ENCODE results near the gene GABRA4.

GABRA4 gene

DNA sequence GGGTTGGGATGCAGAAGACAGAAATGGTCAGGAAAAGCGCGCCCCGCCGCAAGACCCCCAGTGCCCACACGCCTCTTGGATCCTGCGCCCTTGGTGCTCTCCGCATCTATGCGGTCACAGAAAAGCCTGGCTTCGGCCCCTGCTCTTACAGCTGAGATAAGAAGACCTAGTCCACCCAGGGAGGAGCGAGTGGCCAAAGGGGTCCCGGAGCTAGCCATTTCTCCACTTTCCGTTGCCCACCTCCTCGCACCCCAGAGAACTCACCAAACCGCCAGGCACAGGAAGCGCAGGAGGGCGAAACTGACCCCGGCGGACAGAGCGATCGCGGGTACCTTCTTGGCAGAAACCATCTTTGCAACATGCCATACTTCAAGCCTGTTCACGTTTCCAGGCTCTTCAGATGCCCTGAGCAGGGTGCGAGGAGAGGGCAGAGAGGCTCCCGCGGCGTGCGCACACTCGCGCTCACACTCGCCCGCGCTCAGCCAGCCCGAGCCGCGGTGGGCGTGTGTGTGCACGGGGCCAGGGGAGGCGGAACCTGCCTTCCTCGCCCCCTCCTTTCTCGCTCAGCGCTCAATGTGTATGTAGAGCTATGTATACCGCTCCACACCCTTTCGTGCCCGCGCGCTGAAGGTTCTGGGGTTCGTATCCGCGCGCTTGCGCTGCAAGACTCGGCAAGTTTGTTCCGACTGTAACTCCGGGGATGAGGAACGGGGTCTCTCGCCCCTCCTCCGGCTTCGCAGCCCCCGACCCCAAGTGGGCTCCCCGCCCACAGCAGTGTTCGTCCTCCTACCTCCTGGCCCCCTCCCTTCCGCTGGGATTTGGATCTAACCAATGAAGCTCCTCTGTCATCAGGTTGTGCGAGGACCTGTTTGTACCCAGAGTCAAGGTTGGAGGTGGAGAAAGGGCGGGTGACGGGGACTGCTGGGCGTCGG lies at the start of gene GABRA4:
TSS of gene GABRA4 (minus strand) at position 507 of the 932 bp plus-strand sequence. CDS start at position 350, 157 bp downstream.
- DNase-seq (ENCODE audit: low read depth) = no peak

DNA sequence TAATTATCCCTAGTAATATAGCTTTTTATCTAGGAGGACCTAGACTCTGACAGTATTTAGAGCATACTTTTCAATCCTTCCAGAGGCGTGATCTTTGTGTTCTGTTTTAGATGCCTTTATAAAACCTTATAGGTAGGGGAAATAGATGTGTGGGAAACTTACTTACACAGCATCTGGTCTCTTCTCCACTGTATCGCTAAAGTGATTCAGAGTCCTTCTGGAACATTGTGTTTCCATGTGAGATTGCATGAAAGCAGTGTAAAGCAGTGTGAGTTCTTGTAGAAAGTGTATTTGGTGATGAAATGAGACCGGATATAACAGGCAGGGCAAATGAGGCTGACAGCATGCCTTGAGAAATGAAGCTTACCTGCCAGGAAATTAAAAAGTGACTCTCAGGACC lies 47.4 kb upstream of the GABRA4 start:
- no peak for DNase-seq (ENCODE audit: low read depth)

DNA sequence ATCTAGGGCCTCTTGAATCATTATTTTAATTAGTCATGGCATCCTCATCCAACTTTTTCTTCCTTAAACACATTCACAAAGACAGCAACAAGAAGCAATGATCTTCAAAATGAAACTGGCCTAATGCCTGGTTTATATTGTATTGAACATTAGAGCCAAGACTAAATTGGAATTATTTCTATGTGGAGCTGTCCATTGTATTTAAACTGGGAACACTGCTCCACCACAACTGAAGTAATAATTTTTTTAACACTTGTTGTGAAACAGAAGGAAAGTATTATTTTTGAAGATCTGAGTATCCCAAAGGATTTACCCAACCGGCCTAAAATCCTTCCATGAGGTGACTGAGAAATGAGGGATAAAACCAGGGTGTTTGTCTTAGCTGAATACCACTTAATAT lies 44.9 kb upstream of the GABRA4 start:
- DNase-seq (ENCODE audit: low read depth) = no peak

DNA sequence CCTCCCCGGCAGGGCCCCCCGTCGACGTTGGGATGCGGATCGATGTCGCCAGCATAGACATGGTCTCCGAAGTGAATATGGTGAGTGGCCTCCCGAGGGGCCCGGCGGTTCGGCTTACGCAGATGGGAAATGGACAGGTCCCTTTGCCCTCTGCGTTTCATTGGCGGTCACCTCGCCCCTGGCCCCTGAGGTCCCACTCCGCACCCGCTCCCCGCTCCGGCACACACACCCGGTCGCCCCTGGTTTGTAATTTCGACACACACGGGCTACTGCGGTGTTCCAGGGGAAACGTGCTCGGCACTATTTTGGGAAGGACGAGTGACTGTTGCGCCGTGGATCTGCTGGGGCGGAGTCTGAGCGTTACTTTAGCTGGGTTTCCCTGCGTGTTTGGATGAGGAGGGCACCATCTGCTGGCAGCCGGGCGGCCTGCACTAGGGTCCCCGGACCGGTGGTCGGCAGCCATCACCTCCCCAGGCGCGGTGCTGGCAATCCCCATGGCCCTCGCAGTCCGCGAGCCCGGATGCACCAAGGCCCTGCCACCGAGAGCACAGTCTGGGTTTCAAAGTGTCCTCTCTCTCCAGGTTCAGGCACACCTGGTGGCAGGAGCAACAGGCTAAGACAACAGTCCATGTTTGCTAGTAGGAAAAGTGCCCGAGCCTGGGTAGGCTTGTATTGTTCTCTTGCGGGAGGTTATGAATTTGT lies 39.2 kb upstream of the GABRA4 start:
- peak; percentile 22 for DNase-seq (ENCODE audit: low read depth)

DNA sequence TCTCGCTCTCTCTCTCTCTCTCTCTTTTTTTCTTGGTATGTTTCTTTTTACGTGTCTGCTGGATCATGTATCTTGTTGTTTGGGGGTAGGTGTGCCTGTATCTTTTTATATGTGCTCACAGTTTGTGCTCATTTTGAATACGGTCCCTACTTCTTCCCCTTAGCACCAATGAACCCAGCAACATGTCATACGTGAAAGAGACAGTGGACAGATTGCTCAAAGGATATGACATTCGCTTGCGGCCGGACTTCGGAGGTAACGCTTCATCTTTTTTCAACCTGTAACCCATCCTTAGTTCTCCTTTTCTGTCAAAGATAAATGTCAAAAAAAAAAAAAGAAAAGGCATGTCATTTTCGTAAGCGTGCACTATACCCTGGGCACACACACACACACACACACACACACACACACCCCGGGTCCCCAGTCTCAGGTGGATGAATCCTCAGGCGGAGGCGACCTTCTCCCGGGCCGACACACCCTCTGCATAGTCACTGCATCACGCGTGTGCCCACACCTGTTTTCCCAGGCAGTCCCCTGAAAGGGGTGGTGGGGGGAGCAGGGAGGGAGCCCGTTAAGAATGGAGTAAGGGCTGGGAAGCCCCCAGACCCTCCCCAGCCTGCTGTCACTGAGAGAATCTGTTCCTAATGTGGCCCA lies 38.5 kb upstream of the GABRA4 start:
- DNase-seq (ENCODE audit: low read depth) = no peak

DNA sequence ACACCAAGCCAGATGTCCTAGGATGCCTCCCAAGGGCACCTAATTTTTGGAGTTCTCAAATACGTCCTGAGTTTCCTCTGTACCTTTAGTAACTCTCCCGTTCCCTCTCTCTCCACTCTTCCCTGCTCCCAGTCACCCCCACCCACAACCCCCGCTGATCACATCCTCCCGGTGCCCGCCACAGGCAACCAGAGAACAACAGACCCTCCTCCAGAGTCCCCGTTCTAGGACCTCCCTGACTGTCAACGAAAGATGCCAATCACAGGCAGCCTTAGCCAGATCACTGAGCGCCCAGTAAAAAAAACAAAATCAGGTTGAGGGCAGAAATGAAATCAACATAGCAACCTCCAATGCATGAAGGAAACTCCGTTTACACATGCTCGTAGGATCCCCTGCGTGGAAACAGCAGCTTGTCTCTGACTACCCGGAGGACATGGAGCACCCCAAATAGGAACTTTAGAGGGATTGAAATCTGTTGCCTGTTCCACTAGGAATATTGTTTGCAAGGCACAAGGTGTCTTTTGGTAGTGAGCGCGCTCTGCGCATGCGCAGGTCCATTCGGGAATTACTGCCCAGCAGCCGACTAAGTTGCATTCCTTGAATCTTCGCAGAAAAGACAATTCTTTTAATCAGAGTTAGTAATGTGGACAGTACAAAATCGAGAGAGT lies 37.8 kb upstream of the GABRA4 start, which contains the start of gene GABRB1:
TSS of gene GABRB1 (plus strand) at position 557 of the 668 bp plus-strand sequence.
- peak; percentile 31 for DNase-seq (ENCODE audit: low read depth)

DNA sequence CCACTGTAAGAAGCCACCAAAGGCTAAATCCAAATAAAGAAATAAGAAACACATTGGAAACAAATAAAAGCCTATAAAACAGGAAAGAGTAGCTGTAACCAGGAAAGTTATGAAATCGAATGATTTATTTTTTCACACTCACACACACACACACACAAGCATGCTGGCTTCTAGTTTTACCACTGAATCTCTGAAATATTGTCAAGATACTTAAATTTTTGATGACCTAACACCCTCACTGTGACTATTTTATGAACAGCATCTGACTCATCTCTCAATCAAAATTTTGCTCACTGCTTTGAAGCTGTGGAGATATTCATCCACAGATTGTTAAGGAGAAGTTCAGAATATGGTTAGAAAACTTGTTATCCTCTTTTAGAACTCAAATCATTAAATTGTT lies 24.1 kb upstream of the GABRA4 start:
- DNase-seq (ENCODE audit: low read depth) = no peak

DNA sequence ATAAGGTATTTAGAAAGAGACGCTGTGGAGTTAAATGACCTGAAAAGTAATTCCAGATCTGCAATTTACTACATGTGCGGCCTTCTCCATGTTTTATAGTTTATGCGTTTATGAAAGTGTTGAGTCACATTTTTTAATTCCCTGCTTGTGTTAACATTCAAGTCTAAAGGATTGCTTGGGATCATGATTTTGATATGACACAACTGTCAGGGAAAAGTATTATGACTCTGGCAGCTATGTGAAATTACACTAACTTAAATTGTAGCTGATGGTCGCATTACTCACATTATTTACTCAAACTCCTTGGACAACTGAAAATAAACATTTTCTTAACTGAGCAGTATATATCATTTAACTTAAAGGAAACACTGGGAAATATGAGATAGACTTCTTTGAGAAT lies 23.7 kb upstream of the GABRA4 start:
- DNase-seq (ENCODE audit: low read depth) = no peak

DNA sequence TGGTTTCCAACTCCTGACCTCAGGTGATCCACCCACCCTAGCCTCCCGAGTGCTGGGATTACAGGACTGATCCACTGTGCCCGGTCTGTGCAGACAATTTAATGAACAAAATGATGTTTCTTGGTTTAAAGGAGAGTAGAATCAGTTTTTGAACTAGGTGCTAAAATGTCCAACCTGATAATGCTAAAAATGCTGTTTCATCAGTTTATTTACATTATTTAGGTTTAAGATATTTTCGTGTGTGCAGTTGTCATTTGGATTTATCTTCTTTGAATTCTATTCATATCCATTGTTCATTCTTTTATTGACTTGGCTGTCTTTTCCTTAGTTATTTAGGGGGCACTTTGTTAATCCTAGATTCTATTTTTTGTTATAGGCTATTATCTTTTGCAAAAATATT lies 20.0 kb upstream of the GABRA4 start:
- DNase-seq (ENCODE audit: low read depth) = no peak

DNA sequence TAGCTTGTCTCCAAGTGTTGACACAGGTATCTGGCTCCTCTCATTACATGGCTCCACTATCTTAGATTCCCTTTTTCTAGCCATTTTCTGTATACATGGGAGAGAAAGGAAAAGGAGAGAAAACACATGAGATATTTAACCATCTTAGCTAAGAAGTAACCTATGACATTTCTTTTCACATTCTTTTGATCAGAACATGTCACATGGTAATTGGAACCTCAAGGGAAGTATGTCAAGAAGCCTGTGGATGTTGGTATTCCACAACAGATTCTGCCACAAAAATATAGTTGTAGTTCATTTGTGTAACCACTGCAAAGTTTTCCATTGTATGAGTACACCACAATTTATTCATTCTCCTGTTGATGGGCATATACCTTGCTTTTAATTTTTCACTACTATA lies 19.3 kb upstream of the GABRA4 start:
- no peak for DNase-seq (ENCODE audit: low read depth)

DNA sequence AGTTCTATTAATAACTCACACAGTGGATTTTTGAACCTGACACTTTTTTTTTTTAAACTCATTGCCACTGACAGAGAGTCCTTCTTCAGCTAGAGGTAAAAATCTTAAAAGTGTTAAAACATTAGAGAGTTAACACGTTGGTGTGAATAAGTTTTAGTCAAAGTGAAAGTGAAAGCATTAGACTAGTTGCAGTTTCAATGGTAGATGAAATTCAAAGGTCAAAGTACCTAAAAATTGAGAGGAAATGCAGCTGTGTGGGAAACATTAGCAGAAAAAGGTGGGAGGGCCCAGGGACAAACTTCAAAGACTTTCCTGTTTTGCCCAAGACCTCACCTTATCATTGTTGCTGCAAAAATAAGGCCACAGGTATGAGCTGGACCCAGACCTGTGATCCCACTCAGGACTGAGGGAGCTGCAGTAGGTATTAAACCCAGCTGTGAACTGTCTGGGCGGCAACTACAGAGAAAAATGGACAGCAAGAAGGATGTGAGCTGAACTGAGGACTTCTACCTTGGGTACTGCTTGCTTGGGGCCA lies 17.6 kb upstream of the GABRA4 start:
- DNase-seq (ENCODE audit: low read depth) = no peak

DNA sequence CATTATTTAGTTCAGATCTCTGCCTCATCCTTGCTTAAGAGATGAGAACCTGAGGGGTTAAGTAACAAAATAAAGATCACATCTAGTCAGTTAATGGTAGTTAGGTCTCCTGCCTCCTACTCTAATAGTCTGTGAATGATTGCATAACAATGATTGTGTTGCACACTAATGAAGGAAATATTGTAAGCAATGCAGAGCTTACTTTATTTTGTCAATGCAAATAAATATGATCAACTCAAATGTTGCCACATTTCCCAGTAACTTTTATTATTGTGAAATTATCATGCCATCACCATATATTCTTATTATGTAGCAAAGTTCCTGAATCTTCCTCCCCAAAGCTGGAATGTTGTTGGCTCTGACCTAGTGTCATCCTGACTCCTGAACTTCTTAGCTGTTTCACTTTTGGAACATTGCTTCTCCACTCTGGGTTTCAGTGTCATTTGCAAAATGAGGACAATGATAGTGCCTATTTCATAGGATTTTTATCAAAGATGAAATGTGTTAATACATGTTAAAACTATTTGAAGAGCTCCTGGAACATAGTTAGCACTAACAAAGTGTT lies 17.0 kb upstream of the GABRA4 start:
- DNase-seq (ENCODE audit: low read depth) = no peak

DNA sequence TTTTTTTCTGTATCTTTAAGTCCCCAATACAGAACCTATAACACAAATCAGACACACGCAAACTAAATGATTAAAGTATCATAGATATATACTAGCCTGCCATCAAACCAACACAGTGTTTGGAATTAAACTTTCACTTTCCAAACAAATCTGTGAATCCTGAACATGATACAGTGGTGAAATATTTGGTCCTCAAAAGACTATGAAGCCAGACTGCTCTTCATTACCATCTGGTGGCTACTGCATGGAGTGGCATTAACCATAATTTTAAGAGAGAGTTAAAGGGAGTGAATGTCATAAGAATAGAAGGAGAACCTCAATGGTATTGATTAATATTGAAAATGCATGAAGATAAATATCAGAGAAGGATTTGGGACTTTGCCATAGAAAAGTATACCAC lies 9.2 kb upstream of the GABRA4 start:
- peak; percentile 24 for DNase-seq (ENCODE audit: low read depth)

DNA sequence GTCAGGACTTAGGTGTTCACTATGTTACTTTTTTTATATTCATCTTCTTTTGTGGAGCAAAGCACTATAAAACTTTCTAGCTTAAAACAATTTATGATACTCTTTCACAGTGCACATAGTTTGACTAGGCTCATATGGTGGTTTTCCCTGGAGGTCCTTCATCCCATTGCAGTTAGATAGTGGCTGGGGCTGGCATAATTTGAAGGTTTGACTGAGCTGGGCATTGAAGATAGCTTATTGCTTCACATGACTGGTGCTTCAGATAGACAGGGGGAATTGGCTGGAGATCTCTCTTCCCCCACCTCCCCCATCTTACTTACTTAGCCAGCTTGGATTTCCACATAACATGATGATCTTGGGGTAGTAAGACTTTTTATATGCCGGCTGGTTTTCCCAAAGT lies 7.0 kb upstream of the GABRA4 start:
- no peak for DNase-seq (ENCODE audit: low read depth)

DNA sequence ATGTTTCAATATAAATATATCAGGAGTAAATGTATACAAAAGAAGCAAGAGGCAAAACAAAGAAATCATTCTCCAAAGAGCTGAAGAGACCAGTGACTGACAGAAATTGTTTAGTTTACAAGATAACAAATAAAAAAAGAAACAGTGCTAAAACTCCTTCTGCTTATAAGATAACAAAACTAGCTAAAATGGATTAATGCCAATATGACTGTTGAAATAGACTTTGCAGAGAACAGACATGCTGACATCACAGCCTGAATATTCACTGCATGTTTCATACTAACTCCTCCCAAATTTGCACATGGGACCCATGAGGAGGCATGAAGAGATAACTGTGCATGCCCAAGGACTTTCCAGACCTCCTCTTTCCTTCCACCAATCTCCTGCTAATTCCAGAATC lies 6.2 kb upstream of the GABRA4 start:
- peak; percentile 13 for DNase-seq (ENCODE audit: low read depth)

DNA sequence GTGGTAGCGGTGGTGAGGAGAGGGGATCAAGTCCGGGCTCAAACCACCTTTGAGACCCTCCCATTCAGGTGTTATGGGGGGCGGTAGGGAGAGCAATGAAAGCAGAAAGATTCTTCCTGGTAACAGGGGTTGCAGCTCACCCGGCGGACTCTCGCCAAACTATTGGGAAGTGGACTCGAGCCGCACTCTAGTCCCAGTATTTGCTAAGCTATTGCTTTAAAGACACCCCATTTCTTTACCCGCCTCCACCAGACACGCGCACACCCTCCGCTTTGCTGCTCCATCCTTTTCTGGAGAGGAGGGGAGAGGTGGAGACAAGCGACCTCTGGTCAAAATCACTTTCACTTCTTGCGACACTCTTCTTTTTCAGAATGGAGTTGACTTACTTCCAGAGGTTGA lies 625 bp upstream of the GABRA4 start:
- DNase-seq (ENCODE audit: low read depth) = no peak

DNA sequence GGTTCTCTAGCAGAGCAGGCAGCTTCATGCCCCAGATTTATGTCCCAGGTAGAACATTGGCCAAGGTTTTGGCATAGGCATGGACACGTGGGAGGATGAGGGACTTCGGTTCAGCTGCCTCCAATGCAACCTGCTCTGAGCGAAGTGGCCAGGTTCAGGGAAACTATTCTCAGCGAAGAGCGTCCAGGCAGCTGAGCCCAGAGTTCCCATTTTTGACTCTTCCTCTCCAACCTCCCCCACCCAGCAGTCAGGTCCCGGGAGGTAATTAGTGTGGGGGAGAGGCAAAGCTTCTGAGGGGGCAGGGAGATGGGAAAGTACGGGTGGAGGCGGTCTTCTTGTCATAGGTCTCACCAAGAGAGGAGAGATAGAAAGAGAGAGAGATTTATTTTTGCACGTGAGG lies 1.0 kb downstream of the GABRA4 start:
- no peak for DNase-seq (ENCODE audit: low read depth)

DNA sequence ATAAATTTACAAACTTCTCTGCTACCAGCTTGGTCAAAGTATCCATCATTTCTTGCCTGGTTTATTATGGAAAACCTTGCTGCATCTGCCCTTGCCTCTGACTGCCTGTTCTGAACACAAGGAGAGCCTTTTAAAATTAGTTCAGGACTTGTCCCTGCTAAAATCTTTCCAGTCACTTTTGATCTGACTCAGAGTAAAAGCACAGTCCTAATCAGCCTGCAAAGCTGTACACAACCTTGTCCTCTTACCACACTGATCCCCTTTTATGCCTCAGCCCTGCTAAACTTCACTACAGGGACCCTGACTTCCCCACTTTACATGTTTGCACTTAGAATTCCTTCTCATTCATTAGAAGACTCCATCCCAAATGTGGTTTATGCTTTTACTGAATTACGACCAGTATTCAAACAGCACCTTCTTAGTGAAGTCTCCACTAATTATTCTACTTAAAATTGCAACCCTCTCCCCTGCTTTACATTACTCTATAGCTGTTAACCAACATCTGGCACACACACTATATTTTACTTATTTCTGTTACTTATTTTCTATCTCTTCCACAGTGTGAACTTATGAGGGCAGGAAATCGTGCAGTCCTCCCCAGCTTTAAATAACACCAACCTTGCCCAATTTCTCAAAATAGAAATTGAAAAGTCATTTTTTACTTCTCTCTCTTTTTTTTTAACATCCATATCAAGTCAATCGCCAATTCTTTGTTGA lies 6.3 kb downstream of the GABRA4 start:
- DNase-seq (ENCODE audit: low read depth) = no peak

DNA sequence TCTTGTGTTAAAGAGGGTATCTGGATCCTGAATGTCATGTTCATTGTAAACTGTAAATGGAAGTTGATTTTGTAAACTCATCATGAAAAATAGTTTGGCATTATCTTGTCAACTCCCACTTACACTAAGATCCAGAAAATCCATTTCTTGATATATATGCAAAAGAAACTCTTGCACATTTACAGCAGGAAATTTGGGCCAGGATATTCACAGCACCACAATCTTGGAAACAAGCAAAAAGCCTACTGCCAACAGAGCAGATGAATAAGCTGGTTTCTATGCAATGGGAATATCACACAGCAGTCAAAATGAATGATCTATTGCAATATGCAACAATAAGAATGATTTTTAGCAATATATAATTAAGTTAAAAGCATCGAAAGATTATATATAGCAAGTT lies 8.6 kb downstream of the GABRA4 start:
- no peak for DNase-seq (ENCODE audit: low read depth)

DNA sequence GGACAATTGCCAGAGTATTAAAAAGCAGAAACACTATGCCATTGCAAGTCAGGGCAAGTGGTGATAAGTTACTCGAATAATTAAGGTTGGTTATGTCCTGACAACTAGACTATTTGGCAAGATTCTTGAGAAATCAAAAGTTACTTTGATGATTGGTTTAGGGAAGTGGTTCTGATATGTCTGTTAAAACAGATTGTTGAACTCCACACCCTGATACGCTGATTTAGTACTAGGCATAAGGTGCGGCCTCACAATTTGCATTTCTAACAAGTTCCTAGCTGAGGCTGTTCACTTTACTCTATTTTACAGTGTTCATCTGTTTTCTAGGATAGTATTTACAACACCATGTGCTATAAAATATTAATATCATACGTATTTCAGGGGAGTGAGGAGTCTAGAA lies 12.5 kb downstream of the GABRA4 start:
- DNase-seq (ENCODE audit: low read depth) = no peak

DNA sequence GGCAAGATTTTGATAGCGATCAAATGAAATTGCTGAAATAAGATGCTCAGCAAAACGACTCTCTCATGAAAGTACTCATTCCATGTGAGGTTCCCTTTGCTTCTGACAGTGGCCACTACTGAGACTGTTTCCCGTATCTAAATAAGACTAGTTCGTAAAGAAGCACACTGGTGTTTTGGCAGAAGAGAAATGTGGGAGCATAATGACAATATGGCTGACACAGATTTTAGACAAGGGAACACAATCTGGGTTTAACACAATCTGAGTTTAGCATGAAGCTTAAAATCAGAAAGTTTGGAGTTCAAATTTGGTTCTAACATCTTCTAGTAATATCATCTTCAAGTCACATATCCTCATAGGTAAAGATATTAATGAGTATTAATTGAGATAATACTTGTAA lies 13.7 kb downstream of the GABRA4 start:
- no peak for DNase-seq (ENCODE audit: low read depth)

Measured in iris pigment epithelial cell (primary cell).